ENCODE data around the gene ATP10D.
"Not testable (repeated sequence)": the region's sequence is repeated elsewhere in the genome, so short reads cannot be mapped to it uniquely, and the experiment has no call there.

Gene ATP10D

GRCh38 chr4:47538825-47539154 is 53.7 kb downstream of the ATP10D start:
- Mint-ChIP-seq H3K27me3 (no peaks in the 10 kb centered on the region), H3K9me3 (no peaks in the 10 kb centered on the region), H3K4me3 (no peak overlapping the region), H3K4me1 (peaks cover 6% of the 10 kb centered on the region), H3K36me3 (no peaks in the 10 kb centered on the region), H3K27ac (no peak overlapping the region)

DNA sequence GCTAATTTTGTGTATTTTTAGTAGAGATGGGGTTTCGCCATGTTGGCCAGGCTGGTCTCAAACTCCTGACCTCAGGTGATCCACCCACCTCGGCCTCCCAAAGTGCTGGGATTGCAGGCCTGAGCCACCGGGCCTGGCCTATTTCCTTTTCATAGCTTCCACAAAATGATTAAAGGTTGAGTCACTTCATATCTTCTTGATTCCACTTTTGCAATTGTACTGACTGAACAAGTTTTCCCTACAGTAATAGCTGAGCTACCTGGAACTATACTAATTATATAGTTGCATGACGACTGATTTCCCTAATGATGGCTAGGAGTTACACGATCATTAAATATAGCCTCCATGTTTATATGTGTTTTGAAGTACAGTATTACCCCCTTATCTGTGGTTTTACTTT is 57.6 kb downstream of the ATP10D start:
- H3K4me1 Mint-ChIP-seq, H3K27me3 Mint-ChIP-seq, H3K9me3 Mint-ChIP-seq, H3K4me3 Mint-ChIP-seq, H3K27ac Mint-ChIP-seq, H3K36me3 Mint-ChIP-seq: not testable (repeated sequence)

DNA sequence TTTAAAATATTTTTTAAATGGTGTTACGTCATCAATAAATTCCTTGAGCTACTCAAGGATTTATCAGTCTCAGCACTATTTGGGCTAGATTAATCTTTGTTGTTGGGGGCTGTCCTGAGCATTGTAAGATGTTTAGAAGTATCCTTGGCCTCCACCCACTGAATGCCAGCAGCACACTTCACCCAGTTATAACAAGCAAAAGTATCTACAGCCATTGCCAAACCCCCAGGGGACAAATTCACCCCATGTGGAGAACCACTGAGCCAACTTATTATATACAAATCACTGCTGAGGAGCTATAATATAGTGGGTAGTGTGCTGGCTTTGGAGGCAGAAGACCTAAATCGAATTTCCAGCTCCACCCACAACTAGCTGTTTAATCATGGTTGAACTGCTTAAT is 58.3 kb downstream of the ATP10D start:
- Mint-ChIP-seq H3K27me3 (no peaks in the 10 kb centered on the region), H3K4me3 (no peak overlapping the region), H3K36me3 (no peaks in the 10 kb centered on the region), H3K27ac (no peak overlapping the region), H3K4me1 (no peaks in the 10 kb centered on the region), H3K9me3 (no peaks in the 10 kb centered on the region)

GRCh38 chr4:47550357-47550756 is 65.3 kb downstream of the ATP10D start:
- H3K36me3 Mint-ChIP-seq, H3K4me3 Mint-ChIP-seq, H3K9me3 Mint-ChIP-seq: not testable (repeated sequence)

DNA sequence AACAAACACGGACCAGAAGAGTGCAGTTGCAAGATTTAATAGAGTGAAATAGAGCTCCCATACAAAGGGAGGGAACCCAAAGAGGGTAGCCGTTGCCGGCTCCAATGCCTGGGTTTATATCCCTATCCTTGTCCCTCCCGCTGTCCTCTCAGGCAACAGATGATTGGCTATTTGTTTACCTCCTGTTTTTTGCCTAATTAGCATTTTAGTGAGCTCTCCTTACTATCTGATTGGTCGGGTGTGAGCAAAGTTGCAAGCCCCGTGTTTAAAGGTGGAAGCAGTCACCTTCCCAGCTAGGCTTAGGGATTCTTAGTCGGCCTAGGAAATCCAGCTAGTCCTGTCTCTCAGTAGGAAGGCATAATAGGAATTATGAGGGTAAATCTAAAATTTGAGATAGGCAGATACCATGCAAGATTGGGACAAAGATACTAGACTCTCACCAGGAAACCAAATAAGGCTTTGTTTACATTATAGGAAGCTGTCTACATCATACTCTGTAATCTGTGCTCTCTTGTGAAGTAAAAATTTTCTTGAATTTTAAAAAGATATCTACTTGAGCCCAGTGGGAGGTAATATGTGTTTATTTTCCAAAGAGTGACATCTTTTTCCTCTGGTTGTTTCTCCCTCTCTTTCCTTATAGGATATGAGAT is 65.9 kb downstream of the ATP10D start:
- Mint-ChIP-seq H3K27ac (no peak overlapping the region), H3K9me3 (no peaks in the 10 kb centered on the region), H3K36me3 (peaks cover 3% of the 10 kb centered on the region), H3K4me3 (no peak overlapping the region), H3K27me3 (no peaks in the 10 kb centered on the region), H3K4me1 (peaks cover 4% of the 10 kb centered on the region)

More at GRCh38 chr4:47550357-47550756, 65.3 kb downstream of the ATP10D start:
- H3K27ac Mint-ChIP-seq, H3K27me3 Mint-ChIP-seq, H3K4me1 Mint-ChIP-seq: not testable (repeated sequence)

DNA sequence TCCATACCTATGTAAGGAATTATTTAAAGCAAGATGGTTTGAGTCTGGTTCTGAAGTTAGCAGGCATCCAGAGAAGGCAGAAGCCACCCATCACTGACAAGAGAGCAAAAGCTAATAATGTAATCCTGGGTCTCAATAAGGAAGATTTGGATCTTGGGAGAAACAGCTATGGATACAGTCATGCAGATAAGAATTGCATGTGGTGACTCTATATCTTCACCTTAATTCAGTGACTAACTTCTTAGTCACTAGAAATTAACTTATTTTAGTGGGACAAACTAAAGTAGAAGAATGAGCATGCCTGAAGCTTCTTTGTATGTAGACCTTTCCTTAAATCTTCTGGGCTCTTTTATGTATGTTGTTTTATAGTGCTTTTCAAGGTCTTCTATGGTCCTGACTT is 66.6 kb downstream of the ATP10D start:
- H3K4me1 Mint-ChIP-seq: peaks cover 4% of the 10 kb centered on the region
- H3K27ac Mint-ChIP-seq: no peak overlapping the region
- no peaks in the 10 kb centered on the region for H3K9me3 Mint-ChIP-seq
- H3K4me3 Mint-ChIP-seq: no peak overlapping the region
- H3K27me3 Mint-ChIP-seq: no peaks in the 10 kb centered on the region
- H3K36me3 Mint-ChIP-seq: peaks cover 3% of the 10 kb centered on the region

DNA sequence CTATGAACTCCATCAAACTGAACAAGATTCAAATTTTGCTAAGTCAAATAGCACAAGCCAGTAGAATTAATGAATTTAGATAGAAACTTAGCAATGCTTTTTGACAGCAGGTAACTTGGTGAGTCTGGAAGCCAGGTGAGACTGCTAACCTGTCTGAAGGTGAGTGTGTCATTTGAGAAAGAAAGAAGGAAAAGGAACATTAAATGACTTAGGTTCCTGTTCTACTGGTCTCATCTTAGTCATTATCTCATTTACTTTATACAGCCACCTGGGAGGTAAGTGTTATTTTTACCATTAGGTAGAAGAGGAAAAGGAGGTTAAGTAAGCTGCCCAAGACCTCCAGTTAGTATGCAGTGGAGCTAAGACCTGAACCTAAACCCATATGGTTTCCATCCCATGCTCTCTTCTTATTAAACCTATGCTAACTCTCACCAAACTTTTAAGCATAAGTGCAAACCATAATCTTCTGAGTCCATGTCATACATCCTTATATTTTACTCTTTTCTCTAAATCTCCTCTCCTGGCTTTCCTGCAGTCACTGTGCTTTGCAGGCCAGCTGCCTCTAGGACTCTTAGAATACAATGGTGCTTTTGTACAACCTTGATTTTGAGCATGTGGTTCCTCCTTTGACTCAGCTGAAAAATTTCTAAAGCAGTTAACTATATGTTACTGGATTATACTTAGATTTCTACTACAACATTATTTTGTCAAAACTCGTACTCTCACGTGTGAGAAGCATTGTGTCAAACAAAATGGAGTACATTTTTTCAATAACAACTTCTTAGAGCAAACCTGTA is 68.5 kb downstream of the ATP10D start:
- no peaks in the 10 kb centered on the region for H3K27me3 Mint-ChIP-seq
- no peak overlapping the region for H3K4me3 Mint-ChIP-seq
- H3K36me3 Mint-ChIP-seq: peaks cover 3% of the 10 kb centered on the region

DNA sequence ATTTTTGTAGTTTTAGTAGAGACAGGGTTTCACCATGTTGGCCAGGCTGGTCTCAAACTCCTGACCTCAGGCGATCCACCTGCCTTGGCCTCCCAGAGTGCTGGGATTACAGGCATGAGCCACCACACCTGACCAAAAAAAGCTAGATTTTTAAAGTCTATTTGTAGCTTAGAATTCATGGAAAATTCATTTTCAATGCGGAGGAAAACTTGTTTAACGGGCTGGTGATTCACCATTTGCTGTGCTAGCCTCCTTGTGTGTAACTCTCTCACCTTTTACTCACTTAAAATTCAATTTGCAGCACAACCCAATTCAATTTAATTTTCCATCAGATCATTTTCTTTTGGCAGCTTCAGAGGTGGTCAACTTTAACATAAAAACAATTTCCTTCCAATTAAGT is 70.8 kb downstream of the ATP10D start:
- H3K4me3 Mint-ChIP-seq, H3K27me3 Mint-ChIP-seq, H3K9me3 Mint-ChIP-seq, H3K36me3 Mint-ChIP-seq, H3K27ac Mint-ChIP-seq, H3K4me1 Mint-ChIP-seq: not testable (repeated sequence)

More for the DNA sequence above, 68.5 kb downstream of the ATP10D start:
- H3K4me1 Mint-ChIP-seq: peaks cover 4% of the 10 kb centered on the region
- H3K27ac Mint-ChIP-seq: no peak overlapping the region
- no peaks in the 10 kb centered on the region for H3K9me3 Mint-ChIP-seq

GRCh38 chr4:47557255-47557654 is 72.2 kb downstream of the ATP10D start:
- Mint-ChIP-seq H3K27ac (no peak overlapping the region), H3K36me3 (no peaks in the 10 kb centered on the region), H3K4me3 (no peak overlapping the region), H3K9me3 (no peaks in the 10 kb centered on the region), H3K4me1 (no peaks in the 10 kb centered on the region), H3K27me3 (no peaks in the 10 kb centered on the region)

DNA sequence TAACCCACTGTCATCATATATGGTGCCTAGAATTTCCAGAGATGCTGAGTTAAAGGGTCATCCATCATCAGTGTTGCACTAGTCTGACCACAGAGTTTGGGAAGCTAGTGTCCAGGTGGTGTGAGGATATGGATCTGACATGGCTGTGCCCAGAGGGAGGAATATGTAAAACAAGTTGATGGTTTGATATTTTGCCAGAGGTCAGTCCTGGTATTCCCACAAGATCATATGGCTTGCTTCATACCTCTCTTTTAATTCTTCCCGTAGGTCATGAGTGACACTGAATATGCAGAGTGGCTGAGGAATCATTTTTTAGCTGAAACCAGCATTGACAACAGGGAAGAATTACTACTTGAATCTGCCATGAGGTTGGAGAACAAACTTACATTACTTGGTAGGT is 75.6 kb downstream of the ATP10D start:
- no peak overlapping the region for H3K27ac Mint-ChIP-seq
- H3K4me3 Mint-ChIP-seq: no peak overlapping the region
- no peaks in the 10 kb centered on the region for H3K4me1 Mint-ChIP-seq
- H3K9me3 Mint-ChIP-seq: no peaks in the 10 kb centered on the region
- H3K36me3 Mint-ChIP-seq: no peaks in the 10 kb centered on the region
- H3K27me3 Mint-ChIP-seq: no peaks in the 10 kb centered on the region

GRCh38 chr4:47561331-47561730 is 76.3 kb downstream of the ATP10D start:
- no peaks in the 10 kb centered on the region for H3K27me3 Mint-ChIP-seq
- H3K27ac Mint-ChIP-seq: no peak overlapping the region
- no peaks in the 10 kb centered on the region for H3K36me3 Mint-ChIP-seq
- H3K4me3 Mint-ChIP-seq: no peak overlapping the region
- no peaks in the 10 kb centered on the region for H3K9me3 Mint-ChIP-seq
- H3K4me1 Mint-ChIP-seq: no peaks in the 10 kb centered on the region

DNA sequence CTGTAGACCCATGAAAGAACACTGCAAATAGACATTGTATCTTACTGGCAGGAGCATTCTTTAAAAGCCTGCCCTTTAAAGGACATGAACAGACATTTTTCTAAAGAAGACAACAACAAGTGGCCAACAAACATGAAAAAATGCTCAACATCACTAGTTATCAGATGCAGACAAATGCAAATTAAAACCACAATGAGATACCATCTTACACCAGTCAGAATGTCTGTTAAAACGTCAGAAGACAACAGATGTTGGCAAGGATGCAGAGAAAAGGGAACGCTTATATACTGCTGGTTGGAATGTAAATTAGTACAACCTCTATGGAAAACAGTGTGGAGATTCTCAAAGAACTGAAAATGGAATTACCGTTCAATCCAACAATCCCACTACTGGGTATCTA is 77.2 kb downstream of the ATP10D start:
- no peaks in the 10 kb centered on the region for H3K27me3 Mint-ChIP-seq

GRCh38 chr4:47566566-47566965 is 81.5 kb downstream of the ATP10D start:
- Mint-ChIP-seq H3K4me1 (no peaks in the 10 kb centered on the region), H3K36me3 (no peaks in the 10 kb centered on the region), H3K27ac (no peak overlapping the region), H3K27me3 (no peaks in the 10 kb centered on the region), H3K4me3 (no peak overlapping the region), H3K9me3 (no peaks in the 10 kb centered on the region)

More for the DNA sequence above, 77.2 kb downstream of the ATP10D start:
- Mint-ChIP-seq H3K36me3 (no peaks in the 10 kb centered on the region), H3K4me1 (no peaks in the 10 kb centered on the region), H3K9me3 (no peaks in the 10 kb centered on the region), H3K27ac (no peak overlapping the region), H3K4me3 (no peak overlapping the region)

- Mint-ChIP-seq H3K4me3 (no peak overlapping the region), H3K4me1 (no peaks in the 10 kb centered on the region), H3K36me3 (no peaks in the 10 kb centered on the region), H3K27me3 (no peaks in the 10 kb centered on the region), H3K9me3 (no peaks in the 10 kb centered on the region), H3K27ac (no peak overlapping the region)
These were observed 81.9 kb downstream of the ATP10D start for GRCh38 chr4:47566969-47567368.

GRCh38 chr4:47567511-47567910 is 82.4 kb downstream of the ATP10D start:
- no peaks in the 10 kb centered on the region for H3K9me3 Mint-ChIP-seq
- no peaks in the 10 kb centered on the region for H3K4me1 Mint-ChIP-seq
- no peaks in the 10 kb centered on the region for H3K27me3 Mint-ChIP-seq
- H3K27ac Mint-ChIP-seq: no peak overlapping the region
- no peak overlapping the region for H3K4me3 Mint-ChIP-seq
- H3K36me3 Mint-ChIP-seq: no peaks in the 10 kb centered on the region

DNA sequence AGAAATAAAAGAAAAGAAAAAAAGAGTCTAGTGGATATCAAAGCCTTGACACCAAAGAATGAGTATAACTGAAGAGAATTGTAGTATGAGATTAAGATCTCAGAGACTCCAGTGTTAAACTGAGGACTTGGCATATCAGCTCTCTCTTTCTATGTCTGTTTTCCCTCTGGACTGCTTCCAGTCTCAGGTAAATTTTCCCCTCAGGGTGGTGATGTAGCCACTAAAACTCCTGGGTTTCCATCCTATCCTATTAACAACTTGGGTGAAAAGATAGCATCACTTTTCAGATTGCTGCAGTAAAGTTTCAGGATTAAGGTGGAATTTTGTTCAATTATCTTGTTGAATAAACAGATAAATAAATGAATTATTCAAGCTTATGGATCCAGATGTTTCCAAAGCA is 85.7 kb downstream of the ATP10D start:
- Mint-ChIP-seq H3K9me3 (no peaks in the 10 kb centered on the region), H3K36me3 (no peaks in the 10 kb centered on the region), H3K4me1 (no peaks in the 10 kb centered on the region), H3K27me3 (no peaks in the 10 kb centered on the region), H3K27ac (no peak overlapping the region), H3K4me3 (no peak overlapping the region)

DNA sequence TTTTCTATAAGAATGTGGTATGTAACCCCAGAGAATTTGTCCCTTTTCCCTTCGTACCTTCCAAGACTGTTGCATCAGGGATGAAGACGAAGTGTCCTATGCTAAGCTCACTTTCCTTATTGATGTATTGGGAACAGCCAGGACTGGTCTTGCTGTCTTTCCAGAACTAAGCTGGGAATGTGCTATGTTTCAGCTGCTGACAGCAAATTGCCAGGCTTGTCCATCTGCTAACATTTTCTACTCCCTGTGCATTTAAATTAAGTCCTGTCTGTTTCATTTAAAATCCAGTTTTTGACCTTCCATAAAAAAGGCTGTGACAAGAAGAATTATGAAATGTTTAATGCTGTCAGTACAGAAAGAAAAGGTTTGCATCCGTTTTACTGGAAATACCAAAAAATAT is 87.9 kb downstream of the ATP10D start:
- H3K27me3 Mint-ChIP-seq: no peaks in the 10 kb centered on the region
- H3K4me3 Mint-ChIP-seq: no peak overlapping the region
- H3K27ac Mint-ChIP-seq: no peak overlapping the region
- H3K36me3 Mint-ChIP-seq: peaks cover 2% of the 10 kb centered on the region
- no peaks in the 10 kb centered on the region for H3K9me3 Mint-ChIP-seq
- H3K4me1 Mint-ChIP-seq: no peaks in the 10 kb centered on the region

Measured in activated naive CD4-positive, alpha-beta T cell treated with anti-CD3 and anti-CD28 coated beads, Interleukin-2, amount 50 U/mL, for 24 hours (primary cell).